GM18951 (cell line): ENCODE measurements around the gene RHBDD3.
A peak's percentile ranks its signal among the peaks of the same experiment; 100 is the strongest.

ENCODE experiments used
- POLR2A ChIP-seq: IDR thresholded peaks from 4 replicates; pipeline ENCODE4 v1.6.1; 2011; ENCODE audit warnings: mild to moderate bottlenecking; ENCODE audit not compliant: insufficient read length, insufficient read depth; ENCODE audit errors: extremely low read depth
- in situ Hi-C: fragments of 300-500 bp; cut with MboI; formaldehyde crosslinking; loops from one replicate; pipeline ENCODE4 v1.12.0; 2022; ENCODE audit warnings: low sequenced_read_pairs, mixed read lengths, inconsistent platforms; ENCODE audit not compliant: unreplicated experiment

RHBDD3 gene

GRCh38 chr22:29299136-29299900 is 31.5 kb upstream of the RHBDD3 start:
- in situ Hi-C loops: no loop called here
- TF ChIP-seq POLR2A: no peak

GRCh38 chr22:29298641-29299040 is 30.9 kb upstream of the RHBDD3 start:
- no peak for TF ChIP-seq POLR2A
- in situ Hi-C loops: no loop called here

GRCh38 chr22:29292379-29292778 is 24.6 kb upstream of the RHBDD3 start:
- TF ChIP-seq POLR2A: no peak
- in situ Hi-C loops: no loop called here

- TF ChIP-seq POLR2A: no peak
- in situ Hi-C loops: no loop called here
Observed at GRCh38 chr22:29291215-29291614, 23.4 kb upstream of the RHBDD3 start.

GRCh38 chr22:29290061-29290460 is 22.3 kb upstream of the RHBDD3 start:
- in situ Hi-C loops: no loop called here
- TF ChIP-seq POLR2A: no peak

- TF ChIP-seq POLR2A: no peak
- in situ Hi-C loops: no loop called here
Observed at GRCh38 chr22:29288837-29289236, 21.1 kb upstream of the RHBDD3 start.

- in situ Hi-C loops: no loop called here
- TF ChIP-seq POLR2A: no peak
Observed at GRCh38 chr22:29284196-29284595, 16.4 kb upstream of the RHBDD3 start.

GRCh38 chr22:29277927-29278326 is 10.1 kb upstream of the RHBDD3 start:
- no peak for TF ChIP-seq POLR2A
- in situ Hi-C loops: no loop called here

GRCh38 chr22:29275819-29276565 is 8.2 kb upstream of the RHBDD3 start:
- TF ChIP-seq POLR2A: no peak
- in situ Hi-C loops: no loop called here

GRCh38 chr22:29275167-29275566 is 7.4 kb upstream of the RHBDD3 start:
- in situ Hi-C loops: no loop called here
- TF ChIP-seq POLR2A: no peak

- in situ Hi-C loops: no loop called here
- TF ChIP-seq POLR2A: no peak
Observed at GRCh38 chr22:29272624-29273023, 4.8 kb upstream of the RHBDD3 start.

GRCh38 chr22:29270475-29271271 is 2.9 kb upstream of the RHBDD3 start:
- in situ Hi-C loops: no loop called here
- no peak for TF ChIP-seq POLR2A

GRCh38 chr22:29269731-29270474 is 2.1 kb upstream of the RHBDD3 start:
- TF ChIP-seq POLR2A: peak; percentile 11
- in situ Hi-C loops: no loop called here

- TF ChIP-seq POLR2A: no peak
- in situ Hi-C loops: no loop called here
Observed at GRCh38 chr22:29269230-29269604, 1.4 kb upstream of the RHBDD3 start.
